Esophagus squamous epithelium (tissue), 5 donors: ENCODE measurements around the gene RAB3GAP1. TPM values are rescaled to one million over a fixed set of nuclear protein-coding genes. Genes with fewer than 3 reads are reported as not detected.

Source experiments
- DNase-seq: peaks from one replicate; lab custom pipeline; 2025; lab: John Stamatoyannopoulos, UW
- H3K27ac ChIP-seq, 4 donors: fragments of 200-600 bp; sonication (generic); one replicate each; pipeline ENCODE4 v1.5.1; 2016 to 2019; ENCODE audit warnings: mild to moderate bottlenecking in 1 of 4
- H3K27me3 ChIP-seq, 4 donors: fragments of 200-600 bp; sonication (generic); 1 replicate in 3 of 4; 2 replicates in 1 of 4; pipeline versions ENCODE4 v1.5.1 to v1.6.0; 2017 to 2021; ENCODE audit warnings: antibody characterized with exemption in 1 of 4
- H3K36me3 ChIP-seq, 3 donors: fragments of 200-600 bp; sonication (generic); one replicate each; pipeline ENCODE4 v1.5.1; 2016 to 2019
- H3K4me1 ChIP-seq, 3 donors: fragments of 200-600 bp; sonication (generic); one replicate each; pipeline ENCODE4 v1.5.1; 2017 to 2019
- H3K4me3 ChIP-seq, 4 donors: fragments of 200-600 bp; sonication (generic); 1 replicate in 3 of 4; 2 replicates in 1 of 4; pipeline ENCODE4 v1.5.1; 2016 to 2019; ENCODE audit warnings: mild to moderate bottlenecking in 2 of 4, moderate library complexity in 1 of 4
- H3K9me3 ChIP-seq, 3 donors: fragments of 200-600 bp; sonication (generic); one replicate each; pipeline ENCODE4 v1.5.1; 2016 to 2019
- CTCF ChIP-seq, 6 experiments: fragments of 450-650 bp in 4 of 6; fragments of 200-600 bp in 2 of 6; sonication (generic) in 2 of 6; IDR thresholded peaks; one replicate each; pipeline ENCODE4 v1.5.1; 2016 to 2019; ENCODE audit warnings: antibody characterized with exemption in 6 of 6, mild to moderate bottlenecking in 4 of 6, moderate library complexity in 4 of 6
- POLR2A ChIP-seq, 4 donors: fragments of 450-650 bp; IDR thresholded peaks; one replicate each; pipeline ENCODE4 v1.6.1; 2017; ENCODE audit warnings: antibody characterized with exemption in 4 of 4, mild to moderate bottlenecking in 4 of 4, moderate library complexity in 3 of 4
- WGBS, 2 donors: methylation state at CpG; one replicate each; pipeline ENCODE4 v1.1.5; 2018; 5-methylcytosine and 5-hydroxymethylcytosine counted together
- intact Hi-C: fragments of 100-400 bp; cut with DNase I; formaldehyde crosslinking; loops from one replicate; pipeline ENCODE4 v1.15.0; 2022
- total RNA-seq, 4 donors: library from RNA; depleted of rRNA; stranded (reverse); fragments of >200 nt; gene quantifications; one replicate each; pipeline ENCODE4 v1.1.0, GENCODE V29; 2016
- donor health status: DM: yes; HTN: yes; CAD: no.

Gene RAB3GAP1
- total RNA-seq, 4 donors from 2014 or later, result 25.5 to 49.4 (median 35.1) TPM

GRCh38 chr2:135043345-135043744, 8.7 kb upstream of the RAB3GAP1 start:
- no peak for DNase-seq
- Histone ChIP-seq H3K4me1 (no peaks in the 10 kb centered on the region), H3K27me3 (no peaks in the 10 kb centered on the region), H3K36me3 (no peaks in the 10 kb centered on the region), H3K4me3 (no peak overlapping the region), H3K27ac (no peak overlapping the region), H3K9me3 (no peaks in the 10 kb centered on the region)
- TF ChIP-seq POLR2A (IDR thresholded peaks at IDR 0.05) (no peak), CTCF (IDR thresholded peaks at IDR 0.05) (peak in 3 of 6 experiments; percentile 7 to 41 (median 29))
- intact Hi-C loops, result no loop called here
- WGBS, 2 donors, result 56 to 65% methylated on average over 2 of the region's 2 CpGs

GRCh38 chr2:135047300-135047699, 4.8 kb upstream of the RAB3GAP1 start, which contains the start of gene MAP3K19:
MAP3K19 (minus strand) TSS chr2:135047447; CDS start chr2:135024647, 22,800 bp downstream.
- DNase-seq, result no peak

GRCh38 chr2:135048122-135048521, 4.0 kb upstream of the RAB3GAP1 start:
- TF ChIP-seq CTCF (IDR thresholded peaks at IDR 0.05) (no peak), POLR2A (IDR thresholded peaks at IDR 0.05) (no peak)
- H3K9me3 ChIP-seq, result no peaks in the 10 kb centered on the region
- WGBS, 2 donors, result 73 to 86% methylated on average over 6 of the region's 6 CpGs
- DNase-seq, result no peak
- no peaks in the 10 kb centered on the region for H3K27me3 ChIP-seq
- H3K4me3 ChIP-seq, result no peak overlapping the region
- intact Hi-C loops, result no loop called here
- no peak overlapping the region for H3K27ac ChIP-seq
- H3K36me3 ChIP-seq, result no peaks in the 10 kb centered on the region
- peaks cover 0 to 7% (median under 1%) of the 10 kb centered on the region in 3 donors for H3K4me1 ChIP-seq

More at GRCh38 chr2:135047300-135047699, 4.8 kb upstream of the RAB3GAP1 start, which contains the start of gene MAP3K19:
- Histone ChIP-seq H3K27ac (no peak within 1 kb of the TSS), H3K9me3 (no peaks in the 10 kb centered on the region), H3K36me3 (no peaks in the 10 kb centered on the region), H3K27me3 (no peaks in the 10 kb centered on the region), H3K4me1 (peaks cover 0 to 4% (median 0%) of the 10 kb centered on the region in 3 donors), H3K4me3 (no peak within 1 kb of the TSS)
- intact Hi-C loops, result no loop called here
- no peak for TF ChIP-seq CTCF (IDR thresholded peaks at IDR 0.05)
- TF ChIP-seq POLR2A (IDR thresholded peaks at IDR 0.05), result no peak

- no peak overlapping the region for H3K27ac ChIP-seq
- no peaks in the 10 kb centered on the region for H3K9me3 ChIP-seq
- peaks cover 6 to 27% (median 21%) of the 10 kb centered on the region in 3 donors for H3K4me1 ChIP-seq
- 70 to 89% methylated on average over 3 of the region's 3 CpGs for WGBS, 2 donors
- TF ChIP-seq CTCF (IDR thresholded peaks at IDR 0.05) (no peak), POLR2A (IDR thresholded peaks at IDR 0.05) (no peak)
- H3K27me3 ChIP-seq, result no peaks in the 10 kb centered on the region
- no peaks in the 10 kb centered on the region for H3K36me3 ChIP-seq
- no peak overlapping the region for H3K4me3 ChIP-seq
- intact Hi-C loops, result no loop called here
- DNase-seq, result no peak
Observed at GRCh38 chr2:135050132-135050531, 2.0 kb upstream of the RAB3GAP1 start.

- H3K27me3 ChIP-seq, result no peaks in the 10 kb centered on the region
- H3K4me1 ChIP-seq, result peaks cover 6 to 33% (median 24%) of the 10 kb centered on the region in 3 donors
- no peak overlapping the region for H3K4me3 ChIP-seq
- H3K27ac ChIP-seq, result no peak overlapping the region
- intact Hi-C loops, result no loop called here
- H3K36me3 ChIP-seq, result no peaks in the 10 kb centered on the region
- no peaks in the 10 kb centered on the region for H3K9me3 ChIP-seq
- WGBS, 2 donors, result 74 to 85% methylated on average over 4 to 6 of the region's 6 CpGs
- DNase-seq, result no peak
- TF ChIP-seq POLR2A (IDR thresholded peaks at IDR 0.05) (no peak), CTCF (IDR thresholded peaks at IDR 0.05) (no peak)
Observed at GRCh38 chr2:135050684-135051083, 1.4 kb upstream of the RAB3GAP1 start.
